Lower leg skin (tissue), 3 donors: ENCODE data around the gene LITAFD.

Experiments
- CTCF ChIP-seq, 3 donors: fragments of 450-650 bp; IDR thresholded peaks; one replicate each; pipeline ENCODE4 v1.5.1; 2016; ENCODE audit warnings: antibody characterized with exemption in 3 of 3, mild to moderate bottlenecking in 3 of 3, moderate library complexity in 2 of 3
- POLR2A ChIP-seq, 2 donors: fragments of 450-650 bp; IDR thresholded peaks; one replicate each; pipeline ENCODE4 v1.6.1; 2016 to 2017; ENCODE audit warnings: antibody characterized with exemption in 2 of 2, mild to moderate bottlenecking in 1 of 2, moderate library complexity in 1 of 2

DNA sequence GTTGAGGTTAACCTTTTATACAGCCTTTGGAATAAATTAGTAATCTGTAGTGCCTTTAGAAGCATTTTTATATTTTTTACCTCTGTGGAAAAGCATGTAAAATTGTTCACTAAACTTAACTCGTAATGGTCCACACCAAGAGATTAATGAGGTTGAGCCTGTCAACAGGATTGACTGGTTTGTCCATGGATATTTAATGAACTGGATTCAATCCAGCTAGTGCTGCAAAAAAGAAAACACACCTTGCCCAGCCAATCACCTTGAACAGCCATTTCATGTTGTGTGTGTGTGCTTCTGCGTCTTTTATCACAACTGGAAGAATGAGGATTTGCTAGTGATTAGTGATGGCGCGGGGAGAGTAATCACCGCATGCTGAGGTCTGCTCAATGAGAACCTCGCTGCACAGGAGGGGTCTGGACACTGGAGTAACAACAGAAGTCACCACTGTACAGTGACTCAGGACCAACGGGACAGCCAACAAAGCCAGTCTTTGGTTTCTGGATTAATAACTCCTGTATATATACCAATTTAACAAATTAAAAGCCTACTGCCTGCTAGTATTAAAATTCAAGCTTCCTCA, 33.7 kb downstream of the LITAFD start:
- no peak for TF ChIP-seq POLR2A (IDR thresholded peaks at IDR 0.05)
- no peak for TF ChIP-seq CTCF (IDR thresholded peaks at IDR 0.05)
